Stimulated activated CD8-positive, alpha-beta memory T cell treated with anti-CD3 and anti-CD28 coated beads, Interleukin-7, amount 100 ng/mL, for 1 hour (primary cell): Measurements from ENCODE around the gene PPP1R12A.
"Not testable (repeated sequence)": the region's sequence is repeated elsewhere in the genome, so short reads cannot be mapped to it uniquely, and the experiment has no call there.

Experiments used
- DNase-seq, 2 donors: peaks; one replicate each; pipeline ENCODE4 v3.0.0-alpha.2; 2020; ENCODE audit warnings: low read depth in 2 of 2

PPP1R12A gene

GRCh38 chr12:79935021-79935623 lies at the start of gene PPP1R12A:
Gene PPP1R12A, minus strand, starts transcription at chr12:79935097. Its CDS starts 166 bp downstream, at chr12:79934931.
- DNase-seq, result peak; percentile 87 to 91

GRCh38 chr12:79983986-79984620 lies 49.2 kb upstream of the PPP1R12A start:
- no peak for DNase-seq

GRCh38 chr12:79983492-79983891 lies 48.6 kb upstream of the PPP1R12A start:
- no peak for DNase-seq

GRCh38 chr12:79982086-79983062 lies 47.5 kb upstream of the PPP1R12A start:
- DNase-seq, result no peak

- DNase-seq, result no peak
Observed at GRCh38 chr12:79978692-79979091, 43.8 kb upstream of the PPP1R12A start.

- not testable (repeated sequence) for DNase-seq
Observed at GRCh38 chr12:79977856-79978460, 43.1 kb upstream of the PPP1R12A start.

GRCh38 chr12:79975143-79975542 lies 40.2 kb upstream of the PPP1R12A start:
- DNase-seq, result no peak

GRCh38 chr12:79973801-79974200 lies 38.9 kb upstream of the PPP1R12A start:
- no peak for DNase-seq

- DNase-seq, result no peak
Observed at GRCh38 chr12:79964100-79964627, 29.3 kb upstream of the PPP1R12A start.

- no peak for DNase-seq
Observed at GRCh38 chr12:79961411-79961810, 26.5 kb upstream of the PPP1R12A start.

GRCh38 chr12:79959484-79959883 lies 24.6 kb upstream of the PPP1R12A start:
- no peak for DNase-seq

- no peak for DNase-seq
Observed at GRCh38 chr12:79956896-79957295, 22.0 kb upstream of the PPP1R12A start.

GRCh38 chr12:79955561-79955960 lies 20.7 kb upstream of the PPP1R12A start:
- DNase-seq, result no peak

GRCh38 chr12:79954037-79954610 lies 19.2 kb upstream of the PPP1R12A start:
- DNase-seq, result no peak

GRCh38 chr12:79949098-79949497 lies 14.2 kb upstream of the PPP1R12A start:
- DNase-seq, result no peak

GRCh38 chr12:79945433-79945832 lies 10.5 kb upstream of the PPP1R12A start:
- no peak for DNase-seq

- no peak for DNase-seq
Observed at GRCh38 chr12:79944565-79944964, 9.7 kb upstream of the PPP1R12A start.

- not testable (repeated sequence) for DNase-seq
Observed at GRCh38 chr12:79942846-79943245, 7.9 kb upstream of the PPP1R12A start.

GRCh38 chr12:79939728-79940310 lies 4.9 kb upstream of the PPP1R12A start:
- no peak for DNase-seq

GRCh38 chr12:79938843-79939242 lies 3.9 kb upstream of the PPP1R12A start:
- no peak for DNase-seq

GRCh38 chr12:79936670-79937069 lies 1.8 kb upstream of the PPP1R12A start:
- DNase-seq, result no peak
